HUES48 (cell line): ENCODE data around the gene KLHL18.
"Not testable (repeated sequence)": the region's sequence is repeated elsewhere in the genome, so short reads cannot be mapped to it uniquely, and the experiment has no call there.

Source experiments
- H3K27ac ChIP-seq: one replicate; pipeline ENCODE4 v1.7.0; 2013; ENCODE audit warnings: low read depth, low read length, inconsistent platforms
- H3K27me3 ChIP-seq: 2 replicates; pipeline ENCODE4 v1.6.1; 2013; ENCODE audit warnings: mild to moderate bottlenecking, low read length; ENCODE audit not compliant: control insufficient read depth, insufficient read depth
- H3K36me3 ChIP-seq: 2 replicates; pipeline ENCODE4 v1.6.1; 2013; ENCODE audit warnings: low read length; ENCODE audit not compliant: control insufficient read depth, insufficient read depth
- H3K4me1 ChIP-seq: 2 replicates; pipeline ENCODE4 v1.6.1; 2013; ENCODE audit warnings: mild to moderate bottlenecking, low read length; ENCODE audit not compliant: control insufficient read depth, insufficient read depth
- H3K4me3 ChIP-seq: 2 replicates; pipeline ENCODE4 v1.5.1; 2013; ENCODE audit warnings: mild to moderate bottlenecking, low read depth, low read length
- H3K9ac ChIP-seq: 2 replicates; pipeline ENCODE4 v1.6.1; 2013; ENCODE audit warnings: mild to moderate bottlenecking, low read depth, low read length, moderate library complexity
- H3K9me3 ChIP-seq: 2 replicates; pipeline ENCODE4 v1.6.1; 2013; ENCODE audit warnings: low read length; ENCODE audit not compliant: control insufficient read depth, insufficient read depth

Gene KLHL18

DNA sequence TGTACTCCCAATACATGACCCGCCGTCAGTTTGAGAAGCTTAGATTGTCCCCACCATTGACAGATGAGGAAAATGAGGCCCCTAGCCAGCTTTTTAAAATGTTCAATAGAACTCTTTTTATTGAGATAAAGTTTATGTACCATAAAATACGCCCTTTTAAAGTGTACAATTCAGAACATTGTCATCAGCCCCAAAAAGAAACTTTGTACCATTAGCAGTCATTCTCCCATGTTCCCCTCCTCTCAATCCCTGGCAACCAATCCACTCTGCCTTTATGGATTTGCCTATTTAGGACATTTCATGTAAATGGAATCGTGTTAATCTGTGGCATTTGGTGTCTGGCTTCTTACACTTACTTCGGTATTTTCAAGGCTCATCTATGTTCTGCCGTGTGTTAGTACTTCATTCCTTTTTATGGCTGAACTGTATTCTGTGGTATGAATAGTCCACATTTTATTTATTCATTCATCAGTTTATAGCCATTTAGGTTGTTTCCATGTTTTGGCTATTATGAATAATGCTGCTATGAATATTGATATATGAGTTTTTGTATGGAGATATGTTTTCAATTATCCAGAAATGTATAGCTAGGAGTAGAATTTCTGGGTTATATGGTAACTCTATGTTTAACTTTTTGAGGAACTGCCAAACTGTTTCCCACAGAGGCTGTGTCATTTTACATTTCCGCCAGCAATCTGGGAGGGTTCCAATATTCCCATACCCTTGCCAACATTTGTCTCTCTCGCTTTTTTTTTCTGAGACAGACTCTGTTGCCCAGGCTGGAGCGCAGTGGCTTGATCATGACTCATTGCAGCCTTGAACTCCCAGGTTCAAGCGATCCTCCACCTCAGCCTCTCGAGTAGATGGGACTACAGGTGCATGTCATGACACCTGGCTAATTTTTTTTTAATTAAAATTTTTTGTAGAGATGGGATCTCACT lies 82.7 kb downstream of the KLHL18 start:
- no peaks in the 10 kb centered on the region for H3K9me3 ChIP-seq
- no peaks in the 10 kb centered on the region for H3K36me3 ChIP-seq
- no peak overlapping the region for H3K4me3 ChIP-seq
- H3K4me1 ChIP-seq: no peaks in the 10 kb centered on the region
- no peak overlapping the region for H3K27ac ChIP-seq
- H3K27me3 ChIP-seq: no peaks in the 10 kb centered on the region
- no peak overlapping the region for H3K9ac ChIP-seq

DNA sequence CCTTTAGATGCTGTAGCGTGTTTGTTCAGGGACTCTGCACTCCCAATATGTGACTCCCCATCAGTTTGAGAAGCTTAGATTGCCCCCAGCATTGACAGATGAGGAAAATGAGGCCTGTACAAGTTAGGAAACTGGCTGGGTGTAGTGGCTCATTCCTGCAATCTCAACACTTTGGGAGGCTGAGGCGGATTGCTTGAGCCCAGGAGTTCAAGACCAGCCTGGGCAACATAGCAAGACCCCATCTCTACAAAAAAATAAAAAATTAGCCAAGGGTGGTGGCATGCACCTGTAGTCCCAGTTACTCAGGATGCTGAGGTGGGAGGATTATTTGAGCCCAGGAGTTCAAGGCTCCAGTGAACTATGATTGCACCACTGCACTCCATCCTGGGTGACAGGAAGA lies 84.1 kb downstream of the KLHL18 start:
- H3K9me3 ChIP-seq: no peaks in the 10 kb centered on the region
- no peak overlapping the region for H3K27ac ChIP-seq
- no peak overlapping the region for H3K9ac ChIP-seq
- no peak overlapping the region for H3K4me3 ChIP-seq
- peaks cover 5% of the 10 kb centered on the region for H3K4me1 ChIP-seq
- H3K36me3 ChIP-seq: no peaks in the 10 kb centered on the region
- no peaks in the 10 kb centered on the region for H3K27me3 ChIP-seq

- no peak overlapping the region for H3K27ac ChIP-seq
- no peaks in the 10 kb centered on the region for H3K27me3 ChIP-seq
- H3K9ac ChIP-seq: no peak overlapping the region
- H3K36me3 ChIP-seq: no peaks in the 10 kb centered on the region
- peaks cover 5% of the 10 kb centered on the region for H3K4me1 ChIP-seq
- H3K9me3 ChIP-seq: no peaks in the 10 kb centered on the region
- H3K4me3 ChIP-seq: no peak overlapping the region
These were observed 84.9 kb downstream of the KLHL18 start for GRCh38 chr3:47367631-47368030.

DNA sequence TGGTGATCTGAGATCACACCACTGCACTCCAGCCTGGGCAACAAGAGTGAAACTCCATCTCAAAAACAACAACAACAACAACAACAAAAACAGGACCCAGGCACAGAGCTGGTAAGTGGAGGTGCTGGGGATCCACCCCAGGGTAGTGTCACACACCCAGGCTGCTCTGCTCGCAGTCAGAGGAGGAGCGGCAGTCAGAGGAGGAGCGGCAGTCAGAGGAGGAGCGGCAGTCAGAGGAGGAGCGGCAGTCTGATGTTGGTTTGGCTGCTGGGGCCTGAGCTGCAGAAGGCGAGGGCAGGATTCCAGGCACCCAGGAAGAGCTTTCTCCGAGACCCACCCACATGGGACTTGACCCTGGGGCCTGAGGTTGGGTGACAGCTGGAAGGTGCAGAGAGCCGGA lies 87.3 kb downstream of the KLHL18 start:
- H3K27me3 ChIP-seq, H3K9ac ChIP-seq, H3K4me1 ChIP-seq, H3K9me3 ChIP-seq, H3K4me3 ChIP-seq, H3K27ac ChIP-seq, H3K36me3 ChIP-seq: not testable (repeated sequence)

- H3K36me3 ChIP-seq: no peaks in the 10 kb centered on the region
- H3K4me3 ChIP-seq: 0 out of 2 replicates have a peak overlapping the region, but pooled peaks have one; percentile 18
- H3K27ac ChIP-seq: no peak overlapping the region
- no peaks in the 10 kb centered on the region for H3K9me3 ChIP-seq
- H3K27me3 ChIP-seq: no peaks in the 10 kb centered on the region
- H3K9ac ChIP-seq: no peak overlapping the region
- peaks cover 5% of the 10 kb centered on the region for H3K4me1 ChIP-seq
These were observed 88.3 kb downstream of the KLHL18 start for GRCh38 chr3:47370887-47371697.

DNA sequence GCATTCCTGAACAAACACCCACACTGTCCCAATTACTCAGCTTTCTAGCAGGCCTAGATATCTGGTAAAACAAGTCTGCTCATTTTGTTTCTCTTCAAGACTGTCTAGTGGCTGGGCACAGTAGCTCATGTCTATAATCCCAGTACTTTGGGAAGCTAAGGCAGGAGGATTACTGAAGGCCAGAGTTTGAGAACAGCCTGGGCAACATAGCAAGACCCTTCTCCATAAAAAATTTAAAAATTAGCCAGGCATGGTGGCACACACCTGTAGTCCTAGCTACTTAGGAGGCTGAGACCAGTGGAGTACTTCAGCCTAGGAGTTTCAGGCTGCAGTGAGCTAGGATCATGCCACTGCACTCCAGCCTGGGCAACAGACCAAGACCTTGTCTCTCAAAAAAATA lies 91.8 kb downstream of the KLHL18 start:
- no peaks in the 10 kb centered on the region for H3K27me3 ChIP-seq
- no peaks in the 10 kb centered on the region for H3K36me3 ChIP-seq
- peaks cover 8% of the 10 kb centered on the region for H3K4me1 ChIP-seq
- no peaks in the 10 kb centered on the region for H3K9me3 ChIP-seq
- H3K27ac ChIP-seq: no peak overlapping the region
- H3K9ac ChIP-seq: no peak overlapping the region
- H3K4me3 ChIP-seq: no peak overlapping the region

DNA sequence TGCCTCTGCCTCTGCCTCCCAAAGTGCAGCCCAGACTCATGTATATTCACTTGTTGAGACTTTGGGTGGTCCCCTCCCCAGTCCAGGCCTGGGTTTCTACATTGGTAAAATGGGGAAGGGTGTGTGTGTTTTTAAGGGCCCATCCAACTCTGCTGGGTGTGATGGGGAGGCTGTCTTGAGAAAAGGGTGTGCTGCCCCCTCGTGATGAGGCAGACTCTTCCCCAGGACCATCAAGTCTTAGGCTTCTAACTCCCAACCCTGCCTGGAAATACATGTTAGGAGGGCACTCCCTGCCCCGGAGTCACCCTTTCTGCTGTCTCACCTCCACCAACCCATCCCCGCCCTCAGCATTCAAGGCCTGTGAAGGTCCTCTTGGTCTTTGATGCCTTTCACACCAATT lies 93.6 kb downstream of the KLHL18 start:
- no peak overlapping the region for H3K4me3 ChIP-seq
- H3K27me3 ChIP-seq: no peaks in the 10 kb centered on the region
- H3K4me1 ChIP-seq: 0 out of 2 replicates have a peak, but pooled peaks cover 6% of the 10 kb centered on the region
- H3K27ac ChIP-seq: no peak overlapping the region
- no peaks in the 10 kb centered on the region for H3K9me3 ChIP-seq
- H3K36me3 ChIP-seq: no peaks in the 10 kb centered on the region
- no peak overlapping the region for H3K9ac ChIP-seq

GRCh38 chr3:47377186-47377585 lies 94.4 kb downstream of the KLHL18 start:
- no peaks in the 10 kb centered on the region for H3K9me3 ChIP-seq
- no peaks in the 10 kb centered on the region for H3K27me3 ChIP-seq
- no peak overlapping the region for H3K27ac ChIP-seq
- H3K36me3 ChIP-seq: no peaks in the 10 kb centered on the region
- H3K4me3 ChIP-seq: no peak overlapping the region
- no peak overlapping the region for H3K9ac ChIP-seq
- 0 out of 2 replicates have a peak, but pooled peaks cover 10% of the 10 kb centered on the region for H3K4me1 ChIP-seq

DNA sequence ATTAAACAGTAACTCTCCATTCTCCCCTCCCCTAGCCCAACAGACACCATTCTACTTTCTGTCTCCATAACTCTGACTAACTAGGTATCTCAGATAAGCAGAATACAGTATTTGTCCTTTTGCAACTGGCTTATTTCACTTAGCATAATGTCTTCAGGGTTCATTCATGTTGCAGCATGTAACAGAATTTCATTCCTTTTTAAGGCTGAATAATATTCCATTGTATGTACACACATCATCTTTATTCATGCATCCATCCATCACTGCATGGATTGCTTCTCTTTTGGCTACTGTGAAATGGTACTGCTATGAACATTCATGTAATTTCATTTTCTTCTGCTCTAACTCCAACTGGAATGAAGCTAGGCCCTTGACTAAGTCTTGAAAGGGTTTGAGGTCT lies 96.1 kb downstream of the KLHL18 start:
- no peaks in the 10 kb centered on the region for H3K9me3 ChIP-seq
- no peak overlapping the region for H3K9ac ChIP-seq

DNA sequence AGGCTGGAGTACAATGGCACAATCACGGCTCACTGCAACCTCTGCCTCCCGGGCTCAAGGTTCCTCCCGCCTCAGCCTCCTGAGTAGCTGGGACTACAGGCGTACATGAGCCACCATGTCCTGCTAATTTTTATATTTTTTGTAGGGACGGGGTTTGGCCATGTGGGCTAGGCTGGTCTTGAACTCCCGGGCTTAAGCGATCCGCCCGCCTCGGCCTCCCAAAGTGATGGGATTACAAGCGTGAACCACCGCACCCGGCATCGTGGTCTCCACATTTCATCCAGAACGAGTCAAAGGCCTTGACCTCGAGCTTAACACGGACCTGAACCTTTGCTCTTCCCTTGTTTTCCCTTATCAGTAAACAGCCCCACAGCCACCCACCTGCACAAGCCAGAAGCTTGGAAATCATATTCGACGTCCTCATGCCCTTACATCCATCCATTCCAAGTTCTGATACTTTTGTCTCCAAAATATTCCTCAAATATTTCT lies 96.7 kb downstream of the KLHL18 start:
- Histone ChIP-seq H3K4me1 (0 out of 2 replicates have a peak, but pooled peaks cover 10% of the 10 kb centered on the region), H3K9ac (0 out of 2 replicates have a peak overlapping the region, but pooled peaks have one; percentile 9), H3K9me3 (no peaks in the 10 kb centered on the region), H3K4me3 (peak overlapping the region; percentile 80), H3K27me3 (no peaks in the 10 kb centered on the region), H3K27ac (no peak overlapping the region), H3K36me3 (no peaks in the 10 kb centered on the region)

More for the DNA sequence above, 96.1 kb downstream of the KLHL18 start:
- no peak overlapping the region for H3K4me3 ChIP-seq
- H3K4me1 ChIP-seq: 0 out of 2 replicates have a peak, but pooled peaks cover 10% of the 10 kb centered on the region
- H3K27me3 ChIP-seq: no peaks in the 10 kb centered on the region
- no peaks in the 10 kb centered on the region for H3K36me3 ChIP-seq
- no peak overlapping the region for H3K27ac ChIP-seq
